Measurements from ENCODE around the gene B4GAT1.

The B4GAT1 gene

DNA sequence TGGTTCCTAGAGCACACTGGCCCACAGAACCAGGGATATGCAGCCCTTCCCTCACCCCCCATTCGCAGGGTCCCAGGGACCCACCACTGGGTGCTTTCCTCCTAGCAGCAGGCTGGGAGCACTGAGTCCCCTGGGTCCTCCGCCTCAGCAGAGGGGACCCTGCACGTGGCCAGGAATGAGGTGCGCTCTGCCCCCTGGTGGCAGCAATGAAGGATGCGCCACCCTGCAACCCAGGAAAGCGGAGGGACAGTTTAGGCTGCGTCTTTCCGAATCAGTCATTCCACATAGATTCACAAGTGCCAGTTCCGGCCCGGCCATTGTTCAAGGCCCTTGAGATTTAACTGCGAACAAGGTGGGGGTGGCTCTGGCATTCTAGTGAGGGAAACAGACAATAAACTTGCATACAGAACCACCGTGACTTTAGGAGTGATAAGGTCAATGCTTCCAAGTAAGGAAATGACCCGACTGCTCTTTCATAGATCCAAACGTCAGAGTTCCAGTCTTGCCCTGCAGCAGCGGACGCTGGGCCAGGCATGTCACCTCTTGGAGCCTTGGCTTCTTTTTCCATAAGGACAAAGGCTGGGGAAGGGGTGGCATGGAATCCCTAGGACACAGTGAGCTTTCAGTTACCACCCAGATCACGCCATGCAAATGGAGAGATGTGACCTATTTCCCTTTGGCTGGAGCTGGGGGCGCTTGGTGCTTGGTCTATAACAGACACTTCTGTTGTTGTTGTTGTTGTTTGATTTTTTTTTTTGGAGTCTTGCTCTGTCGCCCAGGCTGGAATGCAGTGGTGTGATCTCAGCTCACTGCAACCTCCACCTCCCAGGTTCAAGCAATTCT, 18.9 kb downstream of the B4GAT1 start:
- Histone ChIP-seq H3K27ac (ENCODE audit: low read depth, low read length, poor library complexity, severe bottlenecking) (no peak overlapping the region), H3K4me1 (ENCODE audit: insufficient read depth, low read length, severe bottlenecking) (peaks cover 26% of the 10 kb centered on the region)
- no peak for TF ChIP-seq EZH2 (IDR thresholded peaks at IDR 0.05; ENCODE audit: borderline replicate concordance, low read length)
- TF ChIP-seq, protein P1, sequence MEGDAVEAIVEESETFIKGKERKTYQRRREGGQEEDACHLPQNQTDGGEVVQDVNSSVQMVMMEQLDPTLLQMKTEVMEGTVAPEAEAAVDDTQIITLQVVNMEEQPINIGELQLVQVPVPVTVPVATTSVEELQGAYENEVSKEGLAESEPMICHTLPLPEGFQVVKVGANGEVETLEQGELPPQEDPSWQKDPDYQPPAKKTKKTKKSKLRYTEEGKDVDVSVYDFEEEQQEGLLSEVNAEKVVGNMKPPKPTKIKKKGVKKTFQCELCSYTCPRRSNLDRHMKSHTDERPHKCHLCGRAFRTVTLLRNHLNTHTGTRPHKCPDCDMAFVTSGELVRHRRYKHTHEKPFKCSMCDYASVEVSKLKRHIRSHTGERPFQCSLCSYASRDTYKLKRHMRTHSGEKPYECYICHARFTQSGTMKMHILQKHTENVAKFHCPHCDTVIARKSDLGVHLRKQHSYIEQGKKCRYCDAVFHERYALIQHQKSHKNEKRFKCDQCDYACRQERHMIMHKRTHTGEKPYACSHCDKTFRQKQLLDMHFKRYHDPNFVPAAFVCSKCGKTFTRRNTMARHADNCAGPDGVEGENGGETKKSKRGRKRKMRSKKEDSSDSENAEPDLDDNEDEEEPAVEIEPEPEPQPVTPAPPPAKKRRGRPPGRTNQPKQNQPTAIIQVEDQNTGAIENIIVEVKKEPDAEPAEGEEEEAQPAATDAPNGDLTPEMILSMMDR (IDR thresholded peaks at IDR 0.05; ENCODE audit: low read length), result peak; percentile 92

DNA sequence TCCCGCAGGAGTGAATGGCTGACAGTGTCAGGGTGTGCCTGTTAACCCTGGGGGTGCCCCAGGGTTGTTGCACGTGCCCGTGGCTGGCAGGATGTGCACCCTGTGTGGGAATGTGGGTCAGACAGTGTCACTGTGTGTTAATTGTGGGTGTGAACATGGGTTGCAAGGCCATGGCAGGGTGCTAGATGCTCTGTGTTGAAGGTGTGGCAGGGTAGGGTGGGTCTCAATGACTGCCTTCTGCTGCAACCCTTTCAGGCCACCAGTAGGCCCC, 19.5 kb downstream of the B4GAT1 start:
- Histone ChIP-seq H3K4me2 (ENCODE audit: low read length) (no peak overlapping the region), H3K4me3 (ENCODE audit: low read depth, low read length, poor library complexity, severe bottlenecking) (no peak overlapping the region), H3K27me3 (ENCODE audit: insufficient read depth, low read length) (peaks cover 8% of the 10 kb centered on the region), H3K36me3 (ENCODE audit: insufficient read depth, low read length) (no peaks in the 10 kb centered on the region), H2AFZ (ENCODE audit: low read length) (no peak overlapping the region), H3K79me2 (ENCODE audit: insufficient read depth, low read length) (no peaks in the 10 kb centered on the region), H4K20me1 (ENCODE audit: insufficient read depth, low read length) (no peaks in the 10 kb centered on the region), H3K9me2 (ENCODE audit: low read depth, low read length) (no peaks in the 10 kb centered on the region), H3K4me1 (ENCODE audit: insufficient read depth, low read length, severe bottlenecking) (peaks cover 26% of the 10 kb centered on the region), H3K9ac (ENCODE audit: low read length) (no peak overlapping the region), H3K27ac (ENCODE audit: low read depth, low read length, poor library complexity, severe bottlenecking) (no peak overlapping the region), H3K9me3 (ENCODE audit: low read length) (no peaks in the 10 kb centered on the region), H3F3A (ENCODE audit: insufficient read depth, low read length) (no peaks in the 10 kb centered on the region)
- TF ChIP-seq EZH2 (IDR thresholded peaks at IDR 0.05; ENCODE audit: borderline replicate concordance, low read length), result no peak
- TF ChIP-seq, protein P1 (IDR thresholded peaks at IDR 0.05; ENCODE audit: low read length), result no peak

More for the DNA sequence above, 18.9 kb downstream of the B4GAT1 start:
- Histone ChIP-seq H3K4me2 (ENCODE audit: low read length) (peak overlapping the region; percentile 45; the same call in 1 of the 2 replicates), H3K36me3 (ENCODE audit: insufficient read depth, low read length) (no peaks in the 10 kb centered on the region), H3K4me3 (ENCODE audit: low read depth, low read length, poor library complexity, severe bottlenecking) (no peak overlapping the region), H3K79me2 (ENCODE audit: insufficient read depth, low read length) (no peaks in the 10 kb centered on the region), H3K9me3 (ENCODE audit: low read length) (no peaks in the 10 kb centered on the region), H3K27me3 (ENCODE audit: insufficient read depth, low read length) (peaks cover 8% of the 10 kb centered on the region), H3F3A (ENCODE audit: insufficient read depth, low read length) (no peaks in the 10 kb centered on the region), H4K20me1 (ENCODE audit: insufficient read depth, low read length) (no peaks in the 10 kb centered on the region), H2AFZ (ENCODE audit: low read length) (no peak overlapping the region), H3K9me2 (ENCODE audit: low read depth, low read length) (no peaks in the 10 kb centered on the region), H3K9ac (ENCODE audit: low read length) (no peak overlapping the region; the same call in 1 of the 2 replicates)

DNA sequence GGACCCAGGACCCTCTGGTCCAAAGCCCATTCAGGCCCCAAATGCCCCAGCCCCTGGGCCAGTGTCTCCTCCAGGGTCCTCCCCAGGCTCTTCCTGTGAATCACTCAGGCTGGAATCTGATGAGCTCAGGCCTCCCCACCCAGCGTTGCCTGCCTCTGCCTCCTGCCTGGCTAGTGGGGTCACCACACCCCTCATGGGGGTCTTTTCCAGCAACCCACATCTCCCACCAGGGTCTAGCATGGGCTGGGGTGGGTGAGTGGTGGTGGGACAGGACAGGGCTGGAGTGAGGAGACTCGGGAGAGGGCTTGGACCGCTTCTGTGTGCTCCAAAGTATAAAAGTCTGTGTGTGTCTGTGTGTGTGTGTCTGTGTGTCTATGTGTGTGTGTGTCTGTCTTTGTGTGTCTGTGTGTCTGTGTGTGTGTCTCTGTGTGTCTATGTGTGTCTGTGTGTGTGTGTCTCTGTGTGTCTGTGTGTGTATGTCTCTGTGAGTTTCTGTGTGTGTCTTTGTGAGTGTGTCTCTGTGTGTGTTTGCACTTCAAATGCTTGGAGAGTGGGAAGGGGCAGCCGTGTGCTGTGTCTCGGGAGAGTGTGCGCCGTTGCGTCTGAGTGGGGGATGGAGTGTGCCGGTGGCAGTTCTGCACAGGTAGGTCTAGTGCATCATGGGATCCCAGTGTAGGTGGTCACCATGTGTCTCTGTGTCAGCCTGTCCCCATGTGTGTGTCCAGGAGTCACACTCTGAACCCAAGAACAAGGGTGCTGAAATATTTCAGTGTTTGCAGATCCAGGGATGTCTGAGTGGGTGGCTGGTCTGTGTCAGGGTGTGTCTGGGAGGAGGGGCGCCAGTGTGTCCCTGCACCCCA, 20.0 kb downstream of the B4GAT1 start:
- Histone ChIP-seq H4K20me1 (ENCODE audit: insufficient read depth, low read length) (no peaks in the 10 kb centered on the region), H3K4me1 (ENCODE audit: insufficient read depth, low read length, severe bottlenecking) (peaks cover 29% of the 10 kb centered on the region), H2AFZ (ENCODE audit: low read length) (no peak overlapping the region), H3K27me3 (ENCODE audit: insufficient read depth, low read length) (peaks cover 8% of the 10 kb centered on the region), H3K27ac (ENCODE audit: low read depth, low read length, poor library complexity, severe bottlenecking) (no peak overlapping the region), H3K79me2 (ENCODE audit: insufficient read depth, low read length) (no peaks in the 10 kb centered on the region), H3K4me3 (ENCODE audit: low read depth, low read length, poor library complexity, severe bottlenecking) (no peak overlapping the region), H3K36me3 (ENCODE audit: insufficient read depth, low read length) (no peaks in the 10 kb centered on the region), H3K9ac (ENCODE audit: low read length) (no peak overlapping the region), H3K9me2 (ENCODE audit: low read depth, low read length) (no peaks in the 10 kb centered on the region), H3K9me3 (ENCODE audit: low read length) (no peaks in the 10 kb centered on the region), H3K4me2 (ENCODE audit: low read length) (no peak overlapping the region), H3F3A (ENCODE audit: insufficient read depth, low read length) (no peaks in the 10 kb centered on the region)
- TF ChIP-seq EZH2 (IDR thresholded peaks at IDR 0.05; ENCODE audit: borderline replicate concordance, low read length), result no peak
- TF ChIP-seq, protein P1 (IDR thresholded peaks at IDR 0.05; ENCODE audit: low read length), result no peak
